Stimulated activated CD4-positive, alpha-beta T cell treated with anti-CD3 and anti-CD28 coated beads, Interleukin-4, amount 100 ng/mL, for 24 hours (primary cell): Measurements from ENCODE around the gene NDUFV3.
"Not testable (repeated sequence)": the region's sequence is repeated elsewhere in the genome, so short reads cannot be mapped to it uniquely, and the experiment has no call there.

Experiments
- DNase-seq: peaks from one replicate; pipeline ENCODE4 v3.0.0-alpha.2; 2020

Gene NDUFV3

DNA sequence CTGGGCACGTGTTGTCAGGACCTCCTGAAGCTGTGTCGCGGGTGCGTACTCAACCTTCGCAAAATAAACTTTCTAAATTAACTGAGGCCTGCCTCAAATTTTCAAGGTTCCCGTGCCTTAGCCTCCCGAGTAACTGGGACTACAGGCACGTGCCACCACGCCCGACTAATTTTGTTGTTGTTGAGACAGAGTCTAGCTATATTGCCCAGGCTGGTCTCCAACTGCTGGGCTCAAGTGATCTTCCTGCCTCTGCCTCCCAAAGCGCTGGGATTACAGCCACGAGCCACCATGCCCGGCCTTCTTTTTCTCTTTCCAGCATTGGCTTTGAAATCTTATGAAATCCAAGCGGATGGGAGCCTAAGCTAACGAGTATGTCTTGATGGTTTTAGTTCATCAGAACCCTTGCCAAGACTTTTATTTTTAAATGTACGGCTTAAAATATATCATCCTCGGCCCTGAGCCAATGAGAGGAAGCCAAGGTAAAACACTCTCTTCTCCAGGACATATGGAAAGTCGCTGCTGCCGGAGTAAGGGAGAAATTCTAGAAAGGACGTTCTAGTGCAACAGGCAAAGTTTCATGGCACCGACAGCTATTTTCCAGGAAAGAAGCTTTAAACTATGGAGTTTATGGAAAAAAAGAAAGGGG, 45.0 kb downstream of the NDUFV3 start:
- DNase-seq = no peak

- DNase-seq = not testable (repeated sequence)
Observed at GRCh38 chr21:42938606-42938995, 45.5 kb downstream of the NDUFV3 start.

- no peak for DNase-seq
Observed at GRCh38 chr21:42939582-42940413, 46.7 kb downstream of the NDUFV3 start.

GRCh38 chr21:42941696-42942085, 48.6 kb downstream of the NDUFV3 start:
- no peak for DNase-seq

- DNase-seq = no peak
Observed at GRCh38 chr21:42942244-42942643, 49.1 kb downstream of the NDUFV3 start.

- DNase-seq = not testable (repeated sequence)
Observed at GRCh38 chr21:42949094-42949755, 56.1 kb downstream of the NDUFV3 start.

DNA sequence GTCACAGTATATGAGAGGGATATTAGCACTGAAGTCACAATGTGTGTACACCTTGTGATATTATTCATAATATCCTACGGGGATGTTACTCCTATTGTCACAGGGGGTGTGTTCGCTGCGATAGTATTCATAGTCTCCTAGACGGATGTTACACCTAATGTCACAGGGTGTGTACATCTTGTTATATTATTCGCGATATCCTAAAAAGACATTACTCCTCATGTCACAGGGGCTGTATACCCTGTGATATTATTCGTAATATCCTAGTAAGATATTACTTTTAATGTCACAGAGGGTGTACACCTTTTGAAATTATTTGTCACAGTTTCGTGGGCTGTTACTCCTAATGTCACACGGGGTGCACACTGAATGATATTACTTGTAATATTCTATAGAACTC, 58.1 kb downstream of the NDUFV3 start:
- DNase-seq = not testable (repeated sequence)

- no peak for DNase-seq
Observed at GRCh38 chr21:42956824-42957630, 63.9 kb downstream of the NDUFV3 start.

DNA sequence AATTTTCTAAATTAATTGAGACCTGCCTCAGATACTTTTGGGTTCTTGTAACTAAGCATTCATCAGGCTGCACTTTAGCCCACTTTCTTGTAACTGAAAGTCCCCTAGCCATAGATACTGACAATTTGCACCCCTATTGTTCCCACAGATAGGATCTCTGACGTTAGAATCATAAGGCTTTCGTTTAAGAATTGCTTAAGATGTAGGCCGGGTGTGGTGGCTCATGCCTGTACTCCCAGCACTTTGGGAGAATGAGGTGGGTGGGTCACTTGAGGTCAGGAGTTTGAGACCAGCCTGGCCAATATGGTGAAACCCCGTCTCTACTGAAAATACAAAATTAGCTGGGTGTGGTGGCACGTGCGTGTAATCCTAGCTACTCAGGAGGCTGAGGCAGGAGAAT, 65.0 kb downstream of the NDUFV3 start:
- not testable (repeated sequence) for DNase-seq

DNA sequence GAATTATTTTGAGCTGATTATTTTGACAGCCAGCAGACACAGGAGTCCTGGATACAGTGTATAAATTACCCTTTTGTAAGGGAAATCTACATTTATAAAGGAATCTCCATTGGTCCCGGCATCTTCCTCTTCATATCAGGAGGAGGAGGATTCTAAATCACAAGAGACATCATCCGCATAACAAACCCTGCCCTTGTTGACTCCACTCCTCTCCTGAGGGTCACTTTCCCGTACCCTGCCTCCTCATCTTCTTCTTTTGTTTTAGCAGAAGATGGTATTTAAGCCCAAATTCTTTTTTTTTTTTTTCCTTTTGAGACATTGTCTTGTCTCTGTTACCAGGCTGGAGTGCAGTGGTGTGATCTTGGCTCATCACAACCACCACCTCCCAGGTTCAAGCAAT, 66.6 kb downstream of the NDUFV3 start:
- DNase-seq = no peak

- no peak for DNase-seq
Observed at GRCh38 chr21:42962380-42963007, 69.4 kb downstream of the NDUFV3 start.
